Inflammatory macrophage treated with lipopolysaccharide for 1 hour (primary cell): ENCODE results near the gene DENND2A.
"Not testable (repeated sequence)": the region's sequence is repeated elsewhere in the genome, so short reads cannot be mapped to it uniquely, and the experiment has no call there.

Source experiments
- DNase-seq, 2 donors: peaks; one replicate each; pipeline ENCODE4 v3.0.0-alpha.2; 2020 to 2022

The DENND2A gene

GRCh38 chr7:140644761-140645160 lies 4.1 kb upstream of the DENND2A start:
- DNase-seq, result not testable (repeated sequence)

DNA sequence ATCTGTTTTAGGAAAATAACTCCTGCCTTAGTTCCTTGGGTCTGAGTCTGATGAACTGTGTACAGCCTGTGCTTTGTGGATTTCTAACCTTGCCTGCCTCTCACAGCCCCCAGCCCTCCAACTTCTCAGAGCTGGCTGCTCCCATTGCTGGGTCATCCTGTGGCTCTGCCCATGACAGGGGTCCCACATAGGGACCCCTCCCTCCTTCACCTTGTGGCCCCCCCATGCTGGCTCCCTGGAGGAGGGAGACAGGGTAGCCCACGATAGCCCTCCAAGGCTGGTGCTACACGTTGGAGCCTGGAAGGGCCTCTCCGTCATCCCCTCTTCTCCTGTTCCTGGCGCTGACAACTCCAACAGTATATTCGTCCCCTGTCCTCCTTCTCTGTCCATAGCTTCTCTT lies 2.8 kb upstream of the DENND2A start:
- DNase-seq, result no peak

- DNase-seq, result no peak
Observed at GRCh38 chr7:140641524-140642195, 1.0 kb upstream of the DENND2A start.

DNA sequence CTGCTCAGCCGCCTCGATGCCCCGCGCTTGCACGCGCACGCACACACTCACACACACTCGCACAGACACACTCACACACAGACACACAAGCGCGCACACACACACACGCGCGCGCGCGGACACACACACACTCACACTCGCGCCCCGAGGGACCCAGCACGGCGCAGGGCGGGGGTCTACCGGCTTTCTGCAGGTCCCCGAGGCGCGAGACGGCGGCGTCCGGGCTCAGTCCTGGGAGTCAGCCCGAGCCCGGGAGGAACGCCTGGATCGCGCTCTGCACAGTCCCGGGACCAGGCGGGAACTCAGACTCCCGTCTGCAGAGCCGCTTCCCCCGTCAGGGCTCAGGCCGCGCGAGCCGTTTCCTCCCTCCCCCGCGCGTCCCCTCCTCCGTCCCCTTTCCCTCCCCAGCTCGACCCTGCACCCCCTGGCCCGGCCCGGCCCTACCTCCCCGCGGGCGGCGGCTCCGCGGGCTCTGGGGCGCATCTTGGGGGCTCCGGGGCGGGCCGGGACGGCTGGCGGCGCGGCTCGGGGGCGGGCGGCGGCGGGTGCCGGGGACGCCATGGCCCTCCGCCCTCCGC lies 464 bp downstream of the DENND2A start:
- no peak for DNase-seq

DNA sequence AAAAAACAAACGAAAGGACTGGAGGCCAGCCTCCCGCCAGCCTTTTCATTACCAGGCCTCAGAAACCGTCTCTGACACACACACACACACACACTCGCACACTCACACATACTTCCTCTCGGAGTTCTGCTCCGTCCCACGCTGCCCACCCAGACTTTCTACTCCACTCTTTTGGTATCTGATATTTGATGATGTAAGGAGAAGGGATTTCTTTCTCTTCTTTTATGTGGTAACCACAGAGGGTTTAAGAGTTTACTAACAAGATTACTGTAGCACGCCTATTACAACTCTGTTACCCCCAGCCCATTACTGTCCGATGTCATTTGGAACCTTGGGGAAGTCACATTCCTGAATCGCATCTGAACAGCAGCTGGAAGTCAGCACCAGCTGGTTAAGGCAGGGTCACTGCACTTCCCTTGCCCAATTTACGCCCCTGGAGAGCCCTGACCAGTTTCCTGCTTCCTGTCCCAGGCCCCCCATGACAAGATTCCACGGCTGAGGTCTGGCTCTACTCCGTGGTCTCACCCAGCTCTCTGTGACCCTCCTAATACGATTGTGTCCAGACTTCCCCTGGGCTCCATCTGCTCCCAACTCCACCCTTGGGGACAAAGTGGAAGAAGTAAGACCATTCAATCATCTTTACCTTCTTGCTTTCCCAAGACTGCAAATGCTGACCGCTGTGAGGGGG lies 1.1 kb downstream of the DENND2A start:
- peak; percentile 73 to 79 for DNase-seq

- DNase-seq, result no peak
Observed at GRCh38 chr7:140638173-140638791, 2.3 kb downstream of the DENND2A start.

GRCh38 chr7:140637400-140637799 lies 3.2 kb downstream of the DENND2A start:
- no peak for DNase-seq

GRCh38 chr7:140635816-140636215 lies 4.8 kb downstream of the DENND2A start:
- DNase-seq, result no peak

DNA sequence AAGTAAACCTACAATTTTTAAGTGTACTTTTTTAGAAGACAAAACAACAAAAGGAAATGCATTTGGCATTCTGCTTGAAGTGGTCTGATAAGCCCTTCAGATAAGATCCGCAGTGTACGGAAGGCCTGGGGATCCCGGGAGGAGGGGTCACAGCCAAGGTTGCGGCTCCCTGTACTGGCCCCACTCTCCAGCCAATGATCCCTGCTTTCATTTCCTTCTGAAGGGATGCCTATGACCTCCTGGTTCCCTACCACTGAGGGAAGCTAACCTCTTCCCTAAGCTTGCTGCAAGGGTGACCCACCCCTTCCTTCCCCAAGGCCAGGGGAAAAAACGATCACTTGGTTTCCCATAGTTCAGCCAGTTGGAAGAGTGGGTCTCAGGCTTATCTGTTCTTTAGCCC lies 5.3 kb downstream of the DENND2A start:
- DNase-seq, result no peak

- DNase-seq, result peak in 1 of 2 donors; percentile 20
Observed at GRCh38 chr7:140631602-140632001, 9.0 kb downstream of the DENND2A start.

DNA sequence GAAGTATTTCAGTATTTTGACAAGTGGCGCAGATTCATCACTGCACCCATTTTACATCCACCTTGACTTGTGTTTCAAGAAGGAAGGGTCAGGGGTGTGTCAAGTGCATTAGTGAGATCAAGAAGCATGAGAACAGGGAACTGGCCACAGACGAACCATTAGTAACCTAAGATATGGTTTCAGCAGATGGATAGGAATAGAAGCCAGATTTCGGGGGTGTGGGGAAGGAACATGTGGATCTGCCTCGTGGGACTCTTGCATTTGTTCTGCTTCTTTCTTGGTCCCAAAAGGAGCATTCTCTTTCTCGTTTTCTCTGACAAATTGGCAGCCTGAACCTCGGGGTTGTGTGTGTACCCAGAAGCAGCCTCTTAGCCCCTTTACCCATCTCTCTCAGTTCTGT lies 9.6 kb downstream of the DENND2A start:
- no peak for DNase-seq

GRCh38 chr7:140625908-140626868 lies 14.4 kb downstream of the DENND2A start:
- no peak for DNase-seq

- DNase-seq, result not testable (repeated sequence)
Observed at GRCh38 chr7:140625192-140625558, 15.4 kb downstream of the DENND2A start.

GRCh38 chr7:140624392-140625191 lies 16.0 kb downstream of the DENND2A start:
- no peak for DNase-seq

DNA sequence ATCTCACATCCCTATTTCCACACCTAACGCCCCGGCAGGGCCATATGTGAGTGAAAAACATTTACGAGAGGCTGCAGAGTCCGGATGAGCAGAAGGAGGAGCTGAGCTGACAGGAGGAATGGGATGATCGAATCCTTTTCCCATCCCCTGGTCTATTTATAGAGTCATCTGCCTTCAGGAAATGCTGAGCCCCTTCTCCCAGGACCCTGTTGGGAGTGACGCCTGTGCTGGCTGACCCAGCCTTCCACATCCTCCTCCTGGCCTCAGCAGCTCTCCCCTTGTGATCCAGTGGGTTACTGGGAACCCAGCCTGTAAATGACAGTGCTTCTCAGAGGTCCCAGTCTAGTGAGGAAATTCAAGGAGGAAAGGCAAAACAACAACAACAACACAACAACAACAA lies 16.6 kb downstream of the DENND2A start:
- no peak for DNase-seq

- DNase-seq, result no peak
Observed at GRCh38 chr7:140621401-140622021, 19.1 kb downstream of the DENND2A start.

DNA sequence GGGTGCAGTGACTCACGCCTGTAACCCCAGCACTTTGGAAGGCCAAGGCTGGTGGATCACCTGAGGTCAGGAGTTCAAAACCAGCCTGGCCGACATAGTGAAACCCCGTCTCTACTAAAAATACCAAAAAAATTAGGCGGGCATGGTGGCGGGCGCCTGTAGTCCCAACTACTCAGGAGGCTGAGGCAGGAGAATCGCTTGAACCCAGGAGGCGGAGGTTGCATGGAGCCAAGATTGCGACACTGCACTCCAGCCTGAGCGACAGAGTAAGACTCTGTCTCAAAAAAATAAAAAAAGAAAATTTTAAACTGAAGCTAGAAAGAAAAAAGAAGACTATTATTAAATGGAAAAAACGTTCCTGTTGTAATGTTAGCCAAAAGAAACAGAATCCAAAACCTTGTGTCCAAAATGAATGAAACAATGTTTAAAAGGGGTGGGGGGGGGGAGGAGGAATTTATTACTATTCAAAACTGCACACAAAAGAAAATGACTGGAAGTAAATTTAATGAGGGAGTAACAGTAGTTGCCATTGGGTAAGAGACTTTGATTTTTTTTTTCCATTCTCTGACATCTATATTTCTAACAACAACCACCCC lies 20.6 kb downstream of the DENND2A start:
- DNase-seq, result not testable (repeated sequence)

DNA sequence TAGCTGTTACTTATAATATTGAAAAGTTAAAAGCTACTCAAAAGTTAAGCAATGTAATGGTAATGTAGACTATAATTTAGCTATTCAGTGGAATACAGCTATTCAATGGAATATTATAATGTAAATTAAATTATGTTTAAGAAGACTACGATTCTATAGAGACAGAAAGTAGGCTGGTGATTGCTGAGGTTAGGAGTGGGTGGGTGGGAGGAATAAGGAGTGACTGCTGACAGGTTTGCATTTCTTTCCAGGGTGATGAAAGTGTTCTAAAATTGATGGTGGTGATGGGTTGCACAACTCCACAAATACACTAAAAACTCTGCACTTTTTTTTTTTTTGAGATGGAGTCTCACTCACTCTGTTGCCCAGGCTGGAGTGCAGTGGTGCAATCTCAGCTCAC lies 21.4 kb downstream of the DENND2A start:
- no peak for DNase-seq

- DNase-seq, result no peak
Observed at GRCh38 chr7:140618306-140618705, 22.3 kb downstream of the DENND2A start.

- DNase-seq, result no peak
Observed at GRCh38 chr7:140617081-140617480, 23.5 kb downstream of the DENND2A start.

DNA sequence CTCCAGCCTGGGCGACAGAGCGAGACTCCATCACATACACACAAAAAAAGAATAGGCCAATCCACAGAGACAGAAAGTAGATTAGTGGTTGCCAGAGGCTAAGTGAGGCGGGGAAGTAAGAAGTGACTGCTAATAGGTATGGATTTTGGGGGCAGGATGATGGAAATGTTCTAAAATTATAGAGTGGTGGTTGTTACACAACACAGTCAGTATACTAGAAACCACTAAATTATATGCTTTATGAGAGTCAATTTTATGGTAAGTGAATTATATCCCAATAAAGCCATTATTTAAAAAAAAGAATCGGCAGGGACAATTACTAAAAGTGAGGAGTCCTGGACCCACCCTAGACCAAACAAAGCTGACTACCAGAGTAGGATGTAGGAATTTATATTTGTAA lies 24.3 kb downstream of the DENND2A start:
- DNase-seq, result no peak
